ENCODE results near the gene ANKRD11.

Gene ANKRD11

GRCh38 chr16:89490439-89491237 lies at the start of gene ANKRD11:
TSS of gene ANKRD11 (minus strand) at chr16:89490561. CDS start at chr16:89317019, 173,542 bp downstream.
- no peak for FAIRE-seq
- DNase-seq (ENCODE audit: insufficient read length, low spot score), result peak; percentile 64
- TF ChIP-seq, protein P1, sequence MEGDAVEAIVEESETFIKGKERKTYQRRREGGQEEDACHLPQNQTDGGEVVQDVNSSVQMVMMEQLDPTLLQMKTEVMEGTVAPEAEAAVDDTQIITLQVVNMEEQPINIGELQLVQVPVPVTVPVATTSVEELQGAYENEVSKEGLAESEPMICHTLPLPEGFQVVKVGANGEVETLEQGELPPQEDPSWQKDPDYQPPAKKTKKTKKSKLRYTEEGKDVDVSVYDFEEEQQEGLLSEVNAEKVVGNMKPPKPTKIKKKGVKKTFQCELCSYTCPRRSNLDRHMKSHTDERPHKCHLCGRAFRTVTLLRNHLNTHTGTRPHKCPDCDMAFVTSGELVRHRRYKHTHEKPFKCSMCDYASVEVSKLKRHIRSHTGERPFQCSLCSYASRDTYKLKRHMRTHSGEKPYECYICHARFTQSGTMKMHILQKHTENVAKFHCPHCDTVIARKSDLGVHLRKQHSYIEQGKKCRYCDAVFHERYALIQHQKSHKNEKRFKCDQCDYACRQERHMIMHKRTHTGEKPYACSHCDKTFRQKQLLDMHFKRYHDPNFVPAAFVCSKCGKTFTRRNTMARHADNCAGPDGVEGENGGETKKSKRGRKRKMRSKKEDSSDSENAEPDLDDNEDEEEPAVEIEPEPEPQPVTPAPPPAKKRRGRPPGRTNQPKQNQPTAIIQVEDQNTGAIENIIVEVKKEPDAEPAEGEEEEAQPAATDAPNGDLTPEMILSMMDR (IDR thresholded peaks at IDR 0.05; ENCODE audit: insufficient read depth, missing control alignments), result no peak

DNA sequence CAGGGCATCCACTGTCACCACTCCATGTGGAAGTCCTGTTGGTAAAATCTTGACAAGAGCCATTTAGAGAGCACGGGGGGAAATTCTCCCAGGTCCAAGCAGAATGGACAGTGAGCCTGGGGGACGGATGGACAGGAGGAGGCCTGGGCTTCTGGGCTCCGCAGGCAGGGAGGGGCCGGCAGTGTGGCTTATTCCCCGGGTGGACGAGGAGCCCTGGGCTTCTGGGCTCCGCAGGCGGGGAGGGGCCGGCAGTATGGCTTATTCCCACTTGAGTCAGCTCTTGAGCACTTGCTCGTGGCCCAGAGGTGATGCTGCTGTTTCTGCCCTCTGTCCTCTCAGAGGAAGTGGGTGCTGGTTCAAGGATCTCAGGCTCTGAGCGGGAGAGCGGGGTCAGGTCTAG lies 47.9 kb upstream of the ANKRD11 start:
- TF ChIP-seq, protein P1 (IDR thresholded peaks at IDR 0.05; ENCODE audit: insufficient read depth, missing control alignments), result no peak
- DNase-seq (ENCODE audit: insufficient read length, low spot score), result no peak
- FAIRE-seq, result no peak

- TF ChIP-seq, protein P1 (IDR thresholded peaks at IDR 0.05; ENCODE audit: insufficient read depth, missing control alignments), result no peak
- FAIRE-seq (no peak), DNase-seq (ENCODE audit: insufficient read length, low spot score) (no peak)
Observed at GRCh38 chr16:89537549-89537925, 47.2 kb upstream of the ANKRD11 start.

- FAIRE-seq, result no peak
- TF ChIP-seq, protein P1 (IDR thresholded peaks at IDR 0.05; ENCODE audit: insufficient read depth, missing control alignments), result no peak
- DNase-seq (ENCODE audit: insufficient read length, low spot score), result no peak
Observed at GRCh38 chr16:89536886-89537548, 46.7 kb upstream of the ANKRD11 start.

- FAIRE-seq (no peak), DNase-seq (ENCODE audit: insufficient read length, low spot score) (no peak)
- TF ChIP-seq, protein P1 (IDR thresholded peaks at IDR 0.05; ENCODE audit: insufficient read depth, missing control alignments), result no peak
Observed at GRCh38 chr16:89536371-89536770, 46.0 kb upstream of the ANKRD11 start.

- TF ChIP-seq, protein P1 (IDR thresholded peaks at IDR 0.05; ENCODE audit: insufficient read depth, missing control alignments), result no peak
- FAIRE-seq (no peak), DNase-seq (ENCODE audit: insufficient read length, low spot score) (no peak)
Observed at GRCh38 chr16:89534252-89534756, 43.9 kb upstream of the ANKRD11 start.

Data from D721Med (cell line).